ENCODE results near the gene PRKN. TPM values are rescaled to one million over a fixed set of nuclear protein-coding genes. Genes with fewer than 3 reads are reported as not detected.

The PRKN gene
- total and polyA plus RNA-seq, 2 experiments from 2014 or later: 0.10 to 0.84 TPM

GRCh38 chr6:162119341-162119740 lies 608.2 kb downstream of the PRKN start (continued):
- TF ChIP-seq ZNF462 (CRISPR knock-in tag; IDR thresholded peaks at IDR 0.05) (no peak), CTCF (conservative IDR thresholded peaks at IDR 0.05; ENCODE audit: low read depth in 2 of 2) (no peak), EZH2 (IDR thresholded peaks at IDR 0.05; ENCODE audit: low read depth, unreplicated experiment) (no peak), NANOG (IDR thresholded peaks at IDR 0.05; ENCODE audit: borderline replicate concordance) (no peak), ZNF114 (CRISPR knock-in tag; IDR thresholded peaks at IDR 0.05) (no peak)

GRCh38 chr6:162118706-162119105 lies 608.9 kb downstream of the PRKN start:
- peaks cover 3% of the 10 kb centered on the region for H3K27me3 Mint-ChIP-seq (ENCODE audit: insufficient read depth, low read depth, poor library complexity)
- Histone ChIP-seq H3K27me3 (ENCODE audit: insufficient read depth) (no peaks in the 10 kb centered on the region), H3K4me2 (no peak overlapping the region), H3K4me3 (no peak overlapping the region), H4K20me1 (replicated peaks; ENCODE audit: insufficient read depth) (no peaks in the 10 kb centered on the region), H3K79me2 (replicated peaks; ENCODE audit: insufficient read depth) (no peaks in the 10 kb centered on the region), H3F3A (replicated peaks; ENCODE audit: low read depth) (no peaks in the 10 kb centered on the region), H3K9me2 (ENCODE audit: insufficient read depth) (no peaks in the 10 kb centered on the region), H3K36me3 (ENCODE audit: insufficient read depth) (no peaks in the 10 kb centered on the region), H3K4me1 (ENCODE audit: insufficient read depth) (no peaks in the 10 kb centered on the region), H2AFZ (no peak overlapping the region), H3K27ac (ENCODE audit: low read depth) (no peak overlapping the region)
- no peaks in the 10 kb centered on the region; the same call in 1 of the 3 replicates for H3K9me3 Mint-ChIP-seq
- DNase-seq (ENCODE audit: low spot score): no peak
- no peak for ATAC-seq
- no peaks in the 10 kb centered on the region; the same call in 2 of the 3 replicates for H3K36me3 Mint-ChIP-seq (ENCODE audit: low read depth)
- peaks cover 3% of the 10 kb centered on the region; the same call in 1 of the 3 replicates for H3K4me1 Mint-ChIP-seq
- no peak overlapping the region for H3K4me3 Mint-ChIP-seq
- H3K27ac Mint-ChIP-seq: no peak overlapping the region
- TF ChIP-seq POLR2AphosphoS5 (IDR thresholded peaks at IDR 0.05; ENCODE audit: low read depth) (no peak), NANOG (IDR thresholded peaks at IDR 0.05; ENCODE audit: borderline replicate concordance) (no peak), ZNF331 (CRISPR knock-in tag; IDR thresholded peaks at IDR 0.05; ENCODE audit: low read depth) (no peak), STAT1 (IDR thresholded peaks at IDR 0.05; ENCODE audit: unreplicated experiment) (no peak), ETS1 (IDR thresholded peaks at IDR 0.05) (no peak), EZH2phosphoT487 (IDR thresholded peaks at IDR 0.05; ENCODE audit: unreplicated experiment) (no peak), ZNF114 (CRISPR knock-in tag; IDR thresholded peaks at IDR 0.05) (no peak), CTCF (conservative IDR thresholded peaks at IDR 0.05; ENCODE audit: low read depth in 2 of 2) (no peak), CREB1 (CRISPR knock-in tag; IDR thresholded peaks at IDR 0.05; ENCODE audit: low read depth) (no peak)

Data from GM23338 (cell line).